ENCODE data around the gene LRFN2. TPM values are rescaled to one million over a fixed set of nuclear protein-coding genes. Genes with fewer than 3 reads are reported as not detected.
A peak's percentile ranks its signal among the peaks of the same experiment; 100 is the strongest.

LRFN2 gene
- total and polyA plus RNA-seq, 2 of the 8 experiments (the other 6 are each of a cell fraction or from before 2014, with no cell fraction given), result 2.3 TPM

- H3K79me2 ChIP-seq (ENCODE audit: control insufficient read depth in 1 of 2, insufficient read depth in 2 of 2, low read length in 2 of 2), result no peaks in the 10 kb centered on the region
- no peak for DNase-seq (ENCODE audit: low read depth in 1 of 2, low spot score in 2 of 2)
- no peaks in the 10 kb centered on the region for H3K79me1 ChIP-seq (ENCODE audit: low read depth, low read length)
- H2BK12ac ChIP-seq (ENCODE audit: low read depth, low read length), result peak overlapping the region; percentile 71; the same call in 1 of the 2 replicates
- 78% methylated on average over 1 of the region's 1 CpG; no CpG with 5 or more reads in 1 of the 2 experiments for WGBS, 2 experiments (ENCODE audit: extremely low coverage in 1 of 2, insufficient coverage in 1 of 2, insufficient read length in 1 of 2, insufficient replicate concordance in 2 of 2, low coverage in 1 of 2, low lambda C conversion rate in 2 of 2, missing lambda C conversion rate in 1 of 2)
- no peak overlapping the region for H3K27ac ChIP-seq (ENCODE audit: low read depth, low read length)
- no peak overlapping the region for H2BK120ac ChIP-seq (replicated peaks; ENCODE audit: low read depth, low read length)
- peak overlapping the region; percentile 29; the same call in 1 of the 2 replicates for H3K18ac ChIP-seq (ENCODE audit: extremely low read depth, low read length)
- no peaks in the 10 kb centered on the region for H4K20me1 ChIP-seq (replicated peaks in 1 of 2; ENCODE audit: control insufficient read depth in 1 of 2, insufficient read depth in 2 of 2, low read length in 2 of 2)
- peak overlapping the region; percentile 14; the same call in 1 of the 2 replicates for H2BK15ac ChIP-seq (ENCODE audit: low read length)
- POLR2A ChIA-PET (ENCODE audit: partially characterized antibody), result no interaction called here
- CTCF ChIA-PET (ENCODE audit: partially characterized antibody), result interaction anchor here (1.0 to 1.3 kb wide), 2 partner anchors 77 to 81 kb away, joined by 4 read pairs; no protein-coding TSS in a partner anchor
- H3K9me3 ChIP-seq (ENCODE audit: insufficient read depth in 2 of 2, low read depth in 1 of 2, low read length in 1 of 2), result no peaks in the 10 kb centered on the region
- H3K23me2 ChIP-seq (ENCODE audit: low read depth, low read length), result no peaks in the 10 kb centered on the region
- H2AFZ ChIP-seq (ENCODE audit: low read length), result no peak overlapping the region
- H4K91ac ChIP-seq (replicated peaks; ENCODE audit: insufficient read length, low read length), result peak overlapping the region; percentile 66
- H3K23ac ChIP-seq (ENCODE audit: insufficient read length), result no peak overlapping the region
- TF ChIP-seq TBP (IDR thresholded peaks at IDR 0.05; ENCODE audit: low read depth, low read length) (no peak), CTCF (IDR thresholded peaks at IDR 0.05; ENCODE audit: control extremely low read depth in 1 of 3, insufficient read depth in 1 of 3, low read depth in 1 of 3, low read length in 3 of 3) (no peak), SUZ12 (IDR thresholded peaks at IDR 0.05; ENCODE audit: low read length) (no peak), TAF7 (optimal IDR thresholded peaks at IDR 0.05; ENCODE audit: borderline replicate concordance, low read depth, low read length) (no peak), SP1 (IDR thresholded peaks at IDR 0.05; ENCODE audit: low read depth, low read length) (no peak)
- TF ChIP-seq, protein P1, sequence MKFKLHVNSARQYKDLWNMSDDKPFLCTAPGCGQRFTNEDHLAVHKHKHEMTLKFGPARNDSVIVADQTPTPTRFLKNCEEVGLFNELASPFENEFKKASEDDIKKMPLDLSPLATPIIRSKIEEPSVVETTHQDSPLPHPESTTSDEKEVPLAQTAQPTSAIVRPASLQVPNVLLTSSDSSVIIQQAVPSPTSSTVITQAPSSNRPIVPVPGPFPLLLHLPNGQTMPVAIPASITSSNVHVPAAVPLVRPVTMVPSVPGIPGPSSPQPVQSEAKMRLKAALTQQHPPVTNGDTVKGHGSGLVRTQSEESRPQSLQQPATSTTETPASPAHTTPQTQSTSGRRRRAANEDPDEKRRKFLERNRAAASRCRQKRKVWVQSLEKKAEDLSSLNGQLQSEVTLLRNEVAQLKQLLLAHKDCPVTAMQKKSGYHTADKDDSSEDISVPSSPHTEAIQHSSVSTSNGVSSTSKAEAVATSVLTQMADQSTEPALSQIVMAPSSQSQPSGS (IDR thresholded peaks at IDR 0.05; ENCODE audit: low read length), result no peak
- H3K56ac ChIP-seq (replicated peaks; ENCODE audit: insufficient read length, low read depth, low read length), result no peak overlapping the region
- no peak overlapping the region for H3K9ac ChIP-seq (replicated peaks in 1 of 4; ENCODE audit: extremely low read depth in 1 of 4, low read depth in 3 of 4, low read length in 3 of 4)
- H3K27me3 ChIP-seq (replicated peaks in 1 of 4; ENCODE audit: control insufficient read depth in 3 of 4, extremely low read depth in 1 of 4, insufficient read depth in 3 of 4, low read length in 3 of 4), result no peaks in the 10 kb centered on the region
- no peak overlapping the region for H3K4me2 ChIP-seq (ENCODE audit: insufficient read depth in 1 of 2, low read depth in 2 of 2, low read length in 2 of 2)
- no peak overlapping the region for H3K4ac ChIP-seq (replicated peaks; ENCODE audit: insufficient read length, low read depth, low read length)
- H2AK5ac ChIP-seq (ENCODE audit: low read depth, low read length), result no peak overlapping the region
- H3K4me1 ChIP-seq (replicated peaks in 1 of 4; ENCODE audit: control insufficient read depth in 3 of 4, insufficient read depth in 4 of 4, low read length in 3 of 4), result peaks cover 3 to 9% (median 7%) of the 10 kb centered on the region in 4 experiments
- H2BK5ac ChIP-seq (ENCODE audit: low read depth, low read length), result peak overlapping the region; percentile 37; the same call in 1 of the 2 replicates
- H4K5ac ChIP-seq (ENCODE audit: insufficient read length, low read depth, low read length), result no peak overlapping the region
- no peaks in the 10 kb centered on the region for H3K36me3 ChIP-seq (ENCODE audit: control insufficient read depth in 2 of 4, insufficient read depth in 4 of 4, low read length in 3 of 4)
- no peak overlapping the region for H2BK20ac ChIP-seq (ENCODE audit: low read length)
- no peak overlapping the region for H4K8ac ChIP-seq (ENCODE audit: extremely low read depth, insufficient read depth, low read length)
- no peak overlapping the region for H3K14ac ChIP-seq (ENCODE audit: insufficient read length)
- no peak overlapping the region for H3K4me3 ChIP-seq (ENCODE audit: extremely low read depth in 1 of 4, insufficient read depth in 2 of 4, low read depth in 3 of 4, low read length in 4 of 4)
- FAIRE-seq, result no peak
These were observed 176.3 kb downstream of the LRFN2 start for GRCh38 chr6:40410821-40411220.

All from H1 (cell line).